IMR-90 (cell line): Measurements from ENCODE around the gene IL17RE. TPM values are rescaled to one million over a fixed set of nuclear protein-coding genes. Genes with fewer than 3 reads are reported as not detected.
A peak's percentile ranks its signal among the peaks of the same experiment; 100 is the strongest.

ENCODE experiments used
- ATAC-seq: fragments of 200-7000 bp; cut with Tn5 transposase; 2 replicates; pipeline ENCODE4 v1.9.1; 2020; ENCODE audit warnings: low read depth, mild to moderate bottlenecking, moderate library complexity
- BruUV-seq: library from RNA; stranded (reverse); fragments of 400-500 nt; replicated peaks from 2 replicates; lab custom pipeline; 2021; lab: Mats Ljungman, UMichigan
- CTCF ChIA-PET: fragments of 300-600 bp; formaldehyde crosslinking; extraction: SDS; loops from one replicate; lab custom pipeline; 2021; ENCODE audit warnings: antibody characterized with exemption; lab: Yijun Ruan, JAX
- POLR2A ChIA-PET: fragments of 300-600 bp; sonication (Branson Sonifier 250); formaldehyde crosslinking; loops from one replicate; lab custom pipeline; 2022; ENCODE audit warnings: antibody characterized with exemption; ENCODE audit not compliant: unreplicated experiment; lab: Charles Lee
- DNase-seq: peaks from one replicate; pipeline ENCODE4 v3.0.0; 2013
- H2AFZ ChIP-seq: replicated peaks from 2 replicates; pipeline ENCODE3; 2013; ENCODE audit warnings: low read length, mild to moderate bottlenecking; ENCODE audit not compliant: poor library complexity
- H2AK5ac ChIP-seq: 2 replicates; pipeline ENCODE4 v1.6.1; 2013; ENCODE audit warnings: low read depth, low read length, inconsistent platforms
- H2AK9ac ChIP-seq: replicated peaks from 2 replicates; pipeline ENCODE3; 2013; ENCODE audit warnings: mild to moderate bottlenecking, low read depth, low read length, moderate library complexity; ENCODE audit not compliant: poor library complexity
- H2BK120ac ChIP-seq: 2 replicates; pipeline ENCODE4 v1.6.1; 2013; ENCODE audit warnings: low read depth, low read length, inconsistent platforms
- H2BK15ac ChIP-seq: 3 replicates; pipeline ENCODE4 v1.6.1; 2013; ENCODE audit warnings: low read depth, low read length, inconsistent platforms
- H2BK20ac ChIP-seq: 2 replicates; pipeline ENCODE4 v1.6.1; 2013; ENCODE audit warnings: low read depth, mild to moderate bottlenecking, inconsistent platforms, low read length, moderate library complexity
- H2BK5ac ChIP-seq: 2 replicates; pipeline ENCODE4 v1.6.1; 2013; ENCODE audit warnings: mild to moderate bottlenecking, low read depth, low read length, inconsistent platforms; ENCODE audit not compliant: poor library complexity, severe bottlenecking
- H3K14ac ChIP-seq: replicated peaks from 2 replicates; pipeline ENCODE4 v1.6.1; 2013; ENCODE audit warnings: low read depth, low read length, inconsistent platforms
- H3K18ac ChIP-seq: 2 replicates; pipeline ENCODE4 v1.6.1; 2013; ENCODE audit warnings: low read depth, low read length, control low read depth
- H3K23ac ChIP-seq: 2 replicates; pipeline ENCODE4 v1.6.1; 2013; ENCODE audit warnings: low read depth, low read length, inconsistent platforms
- H3K27ac ChIP-seq: 2 replicates; pipeline ENCODE4 v1.5.1; 2013; ENCODE audit warnings: mild to moderate bottlenecking, control low read depth, low read length; ENCODE audit not compliant: insufficient read depth
- H3K27me3 ChIP-seq: 2 replicates; pipeline ENCODE4 v1.6.1; 2013; ENCODE audit warnings: low read length; ENCODE audit not compliant: control insufficient read depth, insufficient read depth
- H3K36me3 ChIP-seq: 2 replicates; pipeline ENCODE4 v1.6.1; 2013; ENCODE audit warnings: low read length, mixed read lengths; ENCODE audit not compliant: control insufficient read depth, insufficient read depth
- H3K4ac ChIP-seq: 2 replicates; pipeline ENCODE4 v1.6.1; 2013; ENCODE audit warnings: low read depth, low read length, inconsistent platforms
- H3K4me1 ChIP-seq: 2 replicates; pipeline ENCODE4 v1.6.1; 2013; ENCODE audit warnings: low read length, mixed read lengths; ENCODE audit not compliant: control insufficient read depth, insufficient read depth
- H3K4me2 ChIP-seq: 2 replicates; pipeline ENCODE4 v1.6.1; 2013; ENCODE audit warnings: low read depth, mild to moderate bottlenecking, control low read depth, low read length, moderate library complexity
- H3K4me3 ChIP-seq: 2 replicates; pipeline ENCODE4 v1.5.1; 2013; ENCODE audit warnings: low read depth, mild to moderate bottlenecking, control low read depth, low read length, moderate library complexity; ENCODE audit not compliant: insufficient read depth
- H3K56ac ChIP-seq: 2 replicates; pipeline ENCODE4 v1.6.1; 2013; ENCODE audit warnings: low read length, inconsistent platforms; ENCODE audit not compliant: insufficient read depth; ENCODE audit errors: extremely low read depth
- H3K79me1 ChIP-seq, 2 experiments: 2 replicates each; pipeline ENCODE4 v1.6.1; 2013; ENCODE audit warnings: low read length in 2 of 2, inconsistent platforms in 1 of 2, low read depth in 1 of 2
- H3K9ac ChIP-seq: 2 replicates; pipeline ENCODE4 v1.6.1; 2013; ENCODE audit warnings: low read depth, low read length, control low read depth
- H3K9me1 ChIP-seq: 2 replicates; pipeline ENCODE4 v1.6.1; 2013; ENCODE audit warnings: low read length, inconsistent platforms; ENCODE audit not compliant: insufficient read depth
- H3K9me3 ChIP-seq: 2 replicates; pipeline ENCODE4 v1.6.1; 2013; ENCODE audit warnings: low read length; ENCODE audit not compliant: control insufficient read depth, insufficient read depth
- H4K20me1 ChIP-seq: 2 replicates; pipeline ENCODE4 v1.6.1; 2013; ENCODE audit warnings: low read length, inconsistent platforms; ENCODE audit not compliant: insufficient read depth
- H4K5ac ChIP-seq: 2 replicates; pipeline ENCODE4 v1.6.1; 2013; ENCODE audit warnings: mild to moderate bottlenecking, low read depth, low read length, control low read depth
- H4K8ac ChIP-seq, 2 experiments: 2 replicates each; pipeline ENCODE4 v1.6.1; 2013; ENCODE audit warnings: low read depth in 2 of 2, low read length in 2 of 2, control low read depth in 1 of 2, inconsistent platforms in 1 of 2
- H4K91ac ChIP-seq: 2 replicates; pipeline ENCODE4 v1.6.1; 2013; ENCODE audit warnings: low read depth, low read length, inconsistent platforms; ENCODE audit not compliant: insufficient read depth
- RCOR1 ChIP-seq: IDR thresholded peaks from 2 replicates; pipeline ENCODE4 v1.6.1; 2012; ENCODE audit warnings: mild to moderate bottlenecking, low read length, improper control_type of control experiment; ENCODE audit not compliant: insufficient replicate concordance
- RFX5 ChIP-seq: IDR thresholded peaks from 2 replicates; pipeline ENCODE4 v1.8.0; 2012; ENCODE audit warnings: low read depth, mild to moderate bottlenecking, low read length, moderate library complexity
- whole genome bisulfite sequencing, 2 experiments: methylation state at CpG; one replicate each; pipeline versions ENCODE4 v1.1.5 to v1.1.7; 2013; ENCODE audit warnings: missing lambda C conversion rate in 2 of 2; ENCODE audit not compliant: insufficient read length in 1 of 2; ENCODE audit errors: extremely low coverage in 2 of 2; 5-methylcytosine and 5-hydroxymethylcytosine counted together
- dilution Hi-C: fragments of 300-500 bp; cut with HindIII; formaldehyde crosslinking; loops from one replicate; pipeline ENCODE4 v1.14.3; 2018; ENCODE audit warnings: low sequenced_read_pairs; ENCODE audit not compliant: unreplicated experiment
- in situ Hi-C: fragments of 300-500 bp; cut with MboI; formaldehyde crosslinking; loops from 3 replicates; pipeline ENCODE4 v1.14.3; 2019; ENCODE audit warnings: low sequenced_read_pairs, inconsistent platforms, mixed read lengths
- intact Hi-C: fragments of 100-400 bp; cut with micrococcal nuclease; formaldehyde crosslinking; loops from 2 replicates; pipeline ENCODE4 v1.10.0; 2022
- polyA plus RNA-seq, 3 experiments: library from polyadenylated mRNA; depleted of rRNA; stranded (reverse); fragments of >200 nt; gene quantifications; 2 replicates each; pipeline ENCODE4 v1.2.3, GENCODE V29; 2012; ENCODE audit warnings: low replicate concordance in 1 of 3
- total RNA-seq: library from RNA; depleted of rRNA; stranded (reverse); fragments of >200 nt; gene quantifications from 2 replicates; pipeline ENCODE4 v1.2.3, GENCODE V29; 2012

Gene IL17RE
- total and polyA plus RNA-seq, 2 of the 4 experiments (the other 2 are of a cell fraction) = 0.90 to 7.2 TPM

- 20% methylated on average over 1 of the region's 52 CpGs; no CpG with 5 or more reads in 1 of the 2 experiments for WGBS, 2 experiments
- Histone ChIP-seq H2AFZ (peak within 1 kb of the TSS; percentile 97), H4K8ac (peak within 1 kb of the TSS; percentile 59 to 60; a peak in 2 of 4 replicates), H2BK20ac (no peak within 1 kb of the TSS), H3K36me3 (no peaks in the 10 kb centered on the region; the same call in 1 of the 2 replicates), H3K4me1 (peaks cover 7% of the 10 kb centered on the region), H3K18ac (no peak within 1 kb of the TSS), H4K5ac (no peak within 1 kb of the TSS), H3K4me3 (peak within 1 kb of the TSS; percentile 72), H3K4me2 (peak within 1 kb of the TSS; percentile 65), H3K27ac (no peak within 1 kb of the TSS; the same call in 1 of the 2 replicates), H3K9ac (no peak within 1 kb of the TSS), H4K20me1 (no peaks in the 10 kb centered on the region; the same call in 1 of the 2 replicates), H2BK15ac (no peak within 1 kb of the TSS), H3K27me3 (no peaks in the 10 kb centered on the region), H3K23ac (peak within 1 kb of the TSS; percentile 6), H3K4ac (peak within 1 kb of the TSS; percentile 31), H2AK5ac (peak within 1 kb of the TSS; percentile 56; the same call in 1 of the 2 replicates), H2BK5ac (no peak within 1 kb of the TSS), H3K14ac (peak within 1 kb of the TSS; percentile 41; the same call in 1 of the 2 replicates), H2AK9ac (peak within 1 kb of the TSS; percentile 93), H3K79me1 (no peaks in the 10 kb centered on the region), H3K56ac (no peak within 1 kb of the TSS), H3K9me1 (peaks cover 6% of the 10 kb centered on the region), H2BK120ac (peak within 1 kb of the TSS; percentile 9; the same call in 1 of the 2 replicates), H3K9me3 (no peaks in the 10 kb centered on the region), H4K91ac (peak within 1 kb of the TSS; percentile 49; the same call in 1 of the 2 replicates)
- peak; percentile 89 for ATAC-seq
- peak; percentile 30 for DNase-seq
- intact Hi-C loops = no loop called here
- ChIA-PET CTCF (no interaction called here), POLR2A (no interaction called here)
- dilution Hi-C loops = no loop called here
- no peak for TF ChIP-seq RFX5
- peak; percentile 72 for TF ChIP-seq RCOR1
- in situ Hi-C loops = no loop called here
- BruUV-seq = no TSS peak
Observed at GRCh38 chr3:9951962-9952805, 49.5 kb downstream of the IL17RE start, which contains the start of gene PRRT3. Gene PRRT3, minus strand, starts transcription at chr3:9952408. Its CDS starts 2,293 bp downstream, at chr3:9950115.
